ENCODE data around the gene SIRT7. TPM values are rescaled to one million over a fixed set of nuclear protein-coding genes. Genes with fewer than 3 reads are reported as not detected.

The SIRT7 gene
- total RNA-seq = 10 to 100 TPM; 15.4 to 25.7 (median 20.2) TPM

GRCh38 chr17:81917565-81918332 is at the start of gene SIRT7:
TSS of gene SIRT7 (minus strand) at chr17:81918176. CDS start at chr17:81918131, 45 bp downstream.
- no peak for TF ChIP-seq CTCF (IDR thresholded peaks at IDR 0.05)
- DNase-seq (ENCODE audit: low spot score) (no peak), ATAC-seq (ENCODE audit: low FRiP score) (peak; percentile 41)

DNA sequence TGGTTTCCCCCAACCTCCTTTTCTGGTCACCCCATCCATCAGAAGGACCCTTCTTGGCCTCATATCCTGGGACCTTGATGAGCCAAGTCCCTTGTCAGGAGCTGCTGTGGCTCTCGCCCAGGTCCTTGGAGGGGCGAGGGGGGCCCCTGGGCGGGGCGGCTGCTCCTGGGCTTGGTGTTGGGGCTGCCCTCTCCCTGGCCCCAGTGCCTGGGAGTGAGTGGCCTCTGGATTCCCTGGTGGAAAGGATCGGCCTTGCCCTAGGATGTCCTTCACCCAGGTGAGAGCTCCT is 49.2 kb upstream of the SIRT7 start:
- no peak for TF ChIP-seq CTCF (IDR thresholded peaks at IDR 0.05)
- ATAC-seq (ENCODE audit: low FRiP score) (no peak), DNase-seq (ENCODE audit: low spot score) (no peak)

GRCh38 chr17:81966343-81967243 is 48.6 kb upstream of the SIRT7 start:
- DNase-seq (ENCODE audit: low spot score) (no peak), ATAC-seq (ENCODE audit: low FRiP score) (no peak)
- no peak for TF ChIP-seq CTCF (IDR thresholded peaks at IDR 0.05)

GRCh38 chr17:81964081-81964849 is 46.3 kb upstream of the SIRT7 start:
- no peak for DNase-seq (ENCODE audit: low spot score)
- ATAC-seq (ENCODE audit: low FRiP score) = no peak

DNA sequence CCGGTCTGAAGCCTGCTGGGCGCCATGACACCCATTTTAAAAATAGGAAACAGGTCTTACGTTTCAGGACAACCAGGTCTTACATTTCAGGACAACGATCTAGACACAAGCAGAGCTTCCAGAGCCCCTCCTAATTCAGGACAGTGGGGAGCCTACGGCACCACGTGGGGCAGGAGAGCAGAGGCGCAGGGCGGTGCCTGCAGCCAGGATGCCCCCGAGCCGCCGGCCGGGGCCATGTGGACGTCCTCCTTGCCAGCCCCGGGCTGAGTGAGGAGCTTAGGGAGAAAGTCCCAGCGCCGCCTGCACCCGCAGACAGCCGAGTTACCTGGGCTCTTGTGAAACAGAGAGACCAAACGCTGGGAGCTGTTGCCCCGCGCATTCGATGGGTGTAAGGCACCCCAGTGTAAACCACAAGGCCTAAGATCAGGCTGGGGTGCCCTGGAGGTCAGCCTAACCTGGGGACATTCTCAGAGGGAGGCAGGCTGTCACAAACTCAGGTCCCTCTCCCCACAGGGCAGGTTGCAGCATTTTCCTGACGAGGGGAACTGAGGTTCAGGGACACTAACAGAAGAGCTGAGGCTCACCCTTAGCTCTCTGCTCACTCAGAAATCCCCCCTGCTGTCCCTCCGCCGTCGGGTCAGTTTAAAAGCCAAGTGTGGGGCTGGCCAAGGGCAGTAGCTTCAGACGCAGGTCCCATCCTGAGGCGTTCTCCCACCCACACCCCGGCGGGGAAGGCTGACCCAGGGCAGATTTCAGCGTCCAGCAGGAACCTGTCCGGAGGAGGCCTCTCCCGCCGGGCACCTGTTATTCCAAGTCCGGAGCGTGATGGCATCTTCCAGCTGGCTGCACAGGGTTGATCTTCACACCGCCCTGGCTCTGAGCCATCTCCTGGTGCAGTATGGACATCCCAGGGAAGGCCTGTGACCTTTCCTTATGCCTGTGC is 44.8 kb upstream of the SIRT7 start:
- ATAC-seq (ENCODE audit: low FRiP score) = no peak
- TF ChIP-seq CTCF (IDR thresholded peaks at IDR 0.05) = no peak
- no peak for DNase-seq (ENCODE audit: low spot score)

More at GRCh38 chr17:81964081-81964849, 46.3 kb upstream of the SIRT7 start:
- TF ChIP-seq CTCF (IDR thresholded peaks at IDR 0.05) = no peak
